Trophoblast cell (in vitro differentiated cells and primary cell): ENCODE results near the gene LMBRD2. TPM values are rescaled to one million over a fixed set of nuclear protein-coding genes. Genes with fewer than 3 reads are reported as not detected.
"Not testable (repeated sequence)": the region's sequence is repeated elsewhere in the genome, so short reads cannot be mapped to it uniquely, and the experiment has no call there.

Experiments
- DNase-seq, 2 donors: peaks; one replicate each; pipeline ENCODE4 v3.0.0-alpha.2; 2016
- H2AFZ ChIP-seq: 2 replicates; pipeline ENCODE4 v1.6.1; 2013; ENCODE audit warnings: low read length, moderate library complexity, mild to moderate bottlenecking; ENCODE audit not compliant: insufficient read depth, poor library complexity
- H2AK5ac ChIP-seq: 2 replicates; pipeline ENCODE4 v1.6.1; 2013; ENCODE audit warnings: mild to moderate bottlenecking, low read length
- H2BK120ac ChIP-seq: 2 replicates; pipeline ENCODE4 v1.6.1; 2013; ENCODE audit warnings: low read length, mild to moderate bottlenecking, moderate library complexity; ENCODE audit not compliant: insufficient read depth, poor library complexity
- H2BK12ac ChIP-seq: 2 replicates; pipeline ENCODE4 v1.6.1; 2013; ENCODE audit warnings: mild to moderate bottlenecking, low read length, moderate library complexity
- H2BK5ac ChIP-seq: 2 replicates; pipeline ENCODE4 v1.6.1; 2013; ENCODE audit warnings: low read length, low read depth, moderate library complexity, mild to moderate bottlenecking; ENCODE audit not compliant: poor library complexity
- H3K14ac ChIP-seq: 2 replicates; pipeline ENCODE4 v1.6.1; 2013; ENCODE audit warnings: mild to moderate bottlenecking, low read length
- H3K18ac ChIP-seq: 2 replicates; pipeline ENCODE4 v1.6.1; 2013; ENCODE audit warnings: mild to moderate bottlenecking, low read length
- H3K23ac ChIP-seq: 2 replicates; pipeline ENCODE4 v1.6.1; 2013; ENCODE audit warnings: low read length
- H3K27ac ChIP-seq: 2 replicates; pipeline ENCODE4 v1.5.1; 2013; ENCODE audit warnings: low read depth, mild to moderate bottlenecking, inconsistent platforms, low read length, moderate library complexity
- H3K27me3 ChIP-seq: 2 replicates; pipeline ENCODE4 v1.6.1; 2013; ENCODE audit warnings: inconsistent platforms, mild to moderate bottlenecking, low read length, moderate library complexity; ENCODE audit not compliant: insufficient read depth
- H3K36me3 ChIP-seq, 2 experiments: 1 replicate in 1 of 2; 2 replicates in 1 of 2; pipeline ENCODE4 v1.6.1; 2013; ENCODE audit warnings: low read length in 2 of 2, mild to moderate bottlenecking in 2 of 2, moderate library complexity in 1 of 2; ENCODE audit not compliant: insufficient read depth in 2 of 2, control insufficient read depth in 1 of 2
- H3K4ac ChIP-seq: 2 replicates; pipeline ENCODE4 v1.6.1; 2013; ENCODE audit warnings: low read depth, mild to moderate bottlenecking, low read length, moderate library complexity
- H3K4me1 ChIP-seq, 2 experiments: 1 replicate in 1 of 2; 2 replicates in 1 of 2; pipeline ENCODE4 v1.6.1; 2013; ENCODE audit warnings: low read length in 2 of 2, mild to moderate bottlenecking in 2 of 2, moderate library complexity in 1 of 2; ENCODE audit not compliant: insufficient read depth in 2 of 2, control insufficient read depth in 1 of 2
- H3K4me2 ChIP-seq: 2 replicates; pipeline ENCODE4 v1.6.1; 2013; ENCODE audit warnings: inconsistent platforms, mild to moderate bottlenecking, low read length, moderate library complexity
- H3K4me3 ChIP-seq: 2 replicates; pipeline ENCODE4 v1.5.1; 2013; ENCODE audit warnings: mild to moderate bottlenecking, low read depth, low read length, inconsistent platforms
- H3K79me1 ChIP-seq: one replicate; pipeline ENCODE4 v1.6.1; 2013; ENCODE audit warnings: low read length
- H3K79me2 ChIP-seq: 2 replicates; pipeline ENCODE4 v1.6.1; 2013; ENCODE audit warnings: low read length, mild to moderate bottlenecking; ENCODE audit not compliant: control insufficient read depth, insufficient read depth, poor library complexity
- H3K9ac ChIP-seq: 2 replicates; pipeline ENCODE4 v1.6.1; 2013; ENCODE audit warnings: mild to moderate bottlenecking, low read length
- H3K9me3 ChIP-seq: 2 replicates; pipeline ENCODE4 v1.6.1; 2013; ENCODE audit warnings: low read depth, mild to moderate bottlenecking, control low read depth, inconsistent platforms, low read length; ENCODE audit not compliant: insufficient read depth
- H4K12ac ChIP-seq: 2 replicates; pipeline ENCODE4 v1.6.1; 2013; ENCODE audit warnings: low read depth, mild to moderate bottlenecking, low read length, moderate library complexity
- H4K8ac ChIP-seq: 2 replicates; pipeline ENCODE4 v1.6.1; 2013; ENCODE audit warnings: low read depth, mild to moderate bottlenecking, low read length, moderate library complexity
- H4K91ac ChIP-seq: one replicate; pipeline ENCODE4 v1.6.1; 2013; ENCODE audit warnings: low read depth, mild to moderate bottlenecking, low read length, moderate library complexity
- WGBS: extraction: QIAGEN DNeasy Blood & Tissue Kit; methylation state at CpG from one replicate; pipeline ENCODE4 v1.1.7; 2013; ENCODE audit warnings: missing lambda C conversion rate; ENCODE audit not compliant: insufficient read length, insufficient coverage; ENCODE audit errors: extremely low coverage; 5-methylcytosine and 5-hydroxymethylcytosine counted together
- polyA plus RNA-seq: library from polyadenylated mRNA; stranded (reverse); fragments of 200-250 nt; gene quantifications from 2 replicates; pipeline ENCODE4 v1.2.3, GENCODE V29; 2013

LMBRD2 gene
- polyA plus RNA-seq: 5.6 and 6.4 TPM in 2 replicates

- peak within 1 kb of the TSS; percentile 84 for H3K4me2 ChIP-seq
- peak within 1 kb of the TSS; percentile 63 for H3K27ac ChIP-seq
- WGBS: no CpG with 5 or more reads among the region's 81 CpGs
- DNase-seq: peak; percentile 99
- peak within 1 kb of the TSS; percentile 42 for H3K4ac ChIP-seq
- H3K9me3 ChIP-seq: no peaks in the 10 kb centered on the region
- H2BK5ac ChIP-seq: peak within 1 kb of the TSS; percentile 74
- peak within 1 kb of the TSS; percentile 92 for H3K9ac ChIP-seq
- peak within 1 kb of the TSS; percentile 95 for H3K4me3 ChIP-seq
- H3K36me3 ChIP-seq: peaks cover 4 to 7% of the 10 kb centered on the region in 2 experiments
- H2AK5ac ChIP-seq: no peak within 1 kb of the TSS
- H3K14ac ChIP-seq: peak within 1 kb of the TSS; percentile 47
- H2BK12ac ChIP-seq: no peak within 1 kb of the TSS
- H2AFZ ChIP-seq: peak within 1 kb of the TSS; percentile 86
- H3K79me1 ChIP-seq: peaks cover 24% of the 10 kb centered on the region
- H3K4me1 ChIP-seq: peaks cover 18 to 22% of the 10 kb centered on the region in 2 experiments
- H3K79me2 ChIP-seq: peaks cover 10% of the 10 kb centered on the region
- peak within 1 kb of the TSS; percentile 65 for H4K91ac ChIP-seq
- H4K12ac ChIP-seq: peak within 1 kb of the TSS; percentile 49
- peak within 1 kb of the TSS; percentile 25 for H3K18ac ChIP-seq
- H3K23ac ChIP-seq: no peak within 1 kb of the TSS
- peak within 1 kb of the TSS; percentile 79 for H2BK120ac ChIP-seq
- H3K27me3 ChIP-seq: no peaks in the 10 kb centered on the region
- peak within 1 kb of the TSS; percentile 55 for H4K8ac ChIP-seq
These were observed at the start of gene LMBRD2, which contains the start of gene SKP2 for GRCh38 chr5:36151434-36152323. LMBRD2 (minus strand) TSS chr5:36151887; CDS start chr5:36143349, 8,538 bp downstream. SKP2 (plus strand) TSS chr5:36152111; CDS start chr5:36152263, 152 bp downstream.

- Histone ChIP-seq H4K12ac (peak overlapping the region; percentile 18), H3K23ac (no peak overlapping the region), H2BK120ac (no peak overlapping the region), H3K79me1 (no peaks in the 10 kb centered on the region), H3K4me2 (no peak overlapping the region), H2AK5ac (no peak overlapping the region), H3K9me3 (no peaks in the 10 kb centered on the region), H4K91ac (no peak overlapping the region), H3K79me2 (no peaks in the 10 kb centered on the region), H3K27ac (no peak overlapping the region), H3K4me3 (no peak overlapping the region), H3K18ac (no peak overlapping the region), H3K27me3 (no peaks in the 10 kb centered on the region), H3K14ac (no peak overlapping the region), H3K4me1 (no peaks in the 10 kb centered on the region), H3K36me3 (peaks cover 0 to 2% of the 10 kb centered on the region in 2 experiments), H3K4ac (no peak overlapping the region), H2BK12ac (no peak overlapping the region), H3K9ac (no peak overlapping the region), H2BK5ac (no peak overlapping the region), H2AFZ (no peak overlapping the region), H4K8ac (no peak overlapping the region)
- WGBS: no CpG with 5 or more reads among the region's 4 CpGs
- DNase-seq: peak; percentile 61 to 79
These were observed 48.8 kb upstream of the LMBRD2 start for GRCh38 chr5:36200513-36200912.

GRCh38 chr5:36199620-36200019, 47.9 kb upstream of the LMBRD2 start:
- Histone ChIP-seq H3K27me3 (no peaks in the 10 kb centered on the region), H3K9ac (no peak overlapping the region), H3K9me3 (no peaks in the 10 kb centered on the region), H2BK120ac (no peak overlapping the region), H3K79me2 (no peaks in the 10 kb centered on the region), H3K18ac (no peak overlapping the region), H3K79me1 (no peaks in the 10 kb centered on the region), H2AFZ (no peak overlapping the region), H3K27ac (no peak overlapping the region), H3K36me3 (no peaks in the 10 kb centered on the region), H3K4me3 (no peak overlapping the region), H4K91ac (no peak overlapping the region), H4K12ac (no peak overlapping the region), H3K23ac (no peak overlapping the region), H3K4me2 (no peak overlapping the region), H2BK5ac (no peak overlapping the region), H3K14ac (no peak overlapping the region), H2AK5ac (no peak overlapping the region), H2BK12ac (no peak overlapping the region), H4K8ac (no peak overlapping the region), H3K4ac (no peak overlapping the region), H3K4me1 (no peaks in the 10 kb centered on the region)
- WGBS: no CpG with 5 or more reads among the region's 2 CpGs
- peak; percentile 50 to 89 for DNase-seq

GRCh38 chr5:36198783-36199182, 47.1 kb upstream of the LMBRD2 start:
- not testable (repeated sequence) for DNase-seq

More at GRCh38 chr5:36198783-36199182, 47.1 kb upstream of the LMBRD2 start:
- not testable (repeated sequence) for H3K9ac ChIP-seq, H3K27me3 ChIP-seq, H4K12ac ChIP-seq, H3K79me1 ChIP-seq, H2BK120ac ChIP-seq, H2BK12ac ChIP-seq, H4K8ac ChIP-seq, H3K79me2 ChIP-seq, H3K4me1 ChIP-seq, H4K91ac ChIP-seq, H3K23ac ChIP-seq, H3K36me3 ChIP-seq, H2AK5ac ChIP-seq, H3K4ac ChIP-seq, H2BK5ac ChIP-seq, H3K27ac ChIP-seq, H3K4me3 ChIP-seq, H3K9me3 ChIP-seq, H3K14ac ChIP-seq, H2AFZ ChIP-seq, H3K4me2 ChIP-seq, H3K18ac ChIP-seq
- no CpG with 5 or more reads among the region's 3 CpGs for WGBS
